WTC11 (cell line): ENCODE results near the gene LRRC8C. TPM values are rescaled to one million over a fixed set of nuclear protein-coding genes. Genes with fewer than 3 reads are reported as not detected.

Source experiments
- ATAC-seq: fragments of 200-7000 bp; cut with Tn5 transposase; 2 replicates; pipeline ENCODE4 v1.10.0; 2021; ENCODE audit warnings: mild to moderate bottlenecking, moderate library complexity
- CTCF ChIA-PET: fragments of 300-600 bp; sonication (Branson Sonifier 250); formaldehyde crosslinking; loops from one replicate; lab custom pipeline; 2021; ENCODE audit warnings: antibody characterized with exemption; lab: Charles Lee
- POLR2A ChIA-PET: fragments of 350-600 bp; sonication (Branson Sonifier 250); formaldehyde crosslinking; loops from one replicate; lab custom pipeline; 2021; ENCODE audit warnings: antibody characterized with exemption; lab: Charles Lee
- DNase-seq: peaks from one replicate; pipeline ENCODE4 v3.0.0; 2021; ENCODE audit warnings: low spot score
- H3K27ac Mint-ChIP-seq: 2 replicates; pipeline ENCODE4 v1.8.0; 2021; ENCODE audit warnings: mixed read lengths
- H3K27me3 Mint-ChIP-seq: 2 replicates; pipeline ENCODE4 v1.8.0; 2021; ENCODE audit warnings: low read depth, mild to moderate bottlenecking, moderate library complexity, mixed read lengths
- H3K36me3 Mint-ChIP-seq: 2 replicates; pipeline ENCODE4 v1.8.0; 2021; ENCODE audit warnings: mixed read lengths
- H3K4me1 Mint-ChIP-seq: 2 replicates; pipeline ENCODE4 v1.8.0; 2022; ENCODE audit warnings: mixed read lengths
- H3K4me3 Mint-ChIP-seq: 2 replicates; pipeline ENCODE4 v1.8.0; 2021; ENCODE audit warnings: mild to moderate bottlenecking, moderate library complexity, mixed read lengths
- H3K9me3 Mint-ChIP-seq: 2 replicates; pipeline ENCODE4 v1.8.0; 2021; ENCODE audit warnings: mixed read lengths
- ETV6 ChIP-seq: sonication (generic); formaldehyde crosslinking; IDR thresholded peaks from 2 replicates; pipeline ENCODE4 v1.8.1; 2022; ENCODE audit warnings: mild to moderate bottlenecking, missing genetic modification reagents
- GTF2I ChIP-seq: fragments of 250-450 bp; sonication (Bioruptor Pico); conservative IDR thresholded peaks from 2 replicates; pipeline ENCODE4 v1.4.0; 2021; ENCODE audit warnings: mild to moderate bottlenecking
- MXD4 ChIP-seq: fragments of 250-450 bp; sonication (Bioruptor Pico); IDR thresholded peaks from 2 replicates; pipeline ENCODE4 v1.8.0; 2021; ENCODE audit warnings: mild to moderate bottlenecking, moderate library complexity, borderline replicate concordance
- RELA ChIP-seq: sonication (generic); formaldehyde crosslinking; IDR thresholded peaks from 2 replicates; pipeline ENCODE4 v1.8.1; 2022; ENCODE audit warnings: missing genetic modification reagents, mild to moderate bottlenecking, borderline replicate concordance
- TEAD4 ChIP-seq: sonication (generic); formaldehyde crosslinking; IDR thresholded peaks from 2 replicates; pipeline ENCODE4 v1.8.0; 2022; ENCODE audit warnings: mild to moderate bottlenecking, missing genetic modification reagents
- ZNF138 ChIP-seq: sonication (generic); formaldehyde crosslinking; conservative IDR thresholded peaks from 2 replicates; pipeline ENCODE4 v1.8.1; 2022; ENCODE audit warnings: mild to moderate bottlenecking, moderate library complexity, missing genetic modification reagents
- ZNF263 ChIP-seq: sonication (generic); formaldehyde crosslinking; IDR thresholded peaks from 2 replicates; pipeline ENCODE4 v1.8.1; 2022; ENCODE audit warnings: low read depth, mild to moderate bottlenecking, moderate library complexity, missing genetic modification reagents
- ZNF416 ChIP-seq: fragments of 250-450 bp; sonication (Bioruptor Pico); IDR thresholded peaks from 2 replicates; pipeline ENCODE4 v1.9.0; 2021; ENCODE audit warnings: mild to moderate bottlenecking, inconsistent platforms
- total RNA-seq: library from RNA; stranded (reverse); gene quantifications from 3 replicates; pipeline ENCODE4 v1.2.3, GENCODE V29; 2021
- TF ChIP-seq, protein P1 (sequence below): fragments of 250-450 bp; sonication (Bioruptor Pico); IDR thresholded peaks from 2 replicates; pipeline ENCODE4 v1.8.0; 2021; ENCODE audit warnings: mild to moderate bottlenecking
- TF ChIP-seq, protein P2 (sequence below): sonication (generic); formaldehyde crosslinking; IDR thresholded peaks from 2 replicates; pipeline ENCODE4 v1.8.0; 2023; ENCODE audit warnings: mild to moderate bottlenecking, missing genetic modification reagents
- TF ChIP-seq, protein P3 (sequence below): sonication (generic); formaldehyde crosslinking; IDR thresholded peaks from 2 replicates; pipeline ENCODE4 v1.8.1; 2022; ENCODE audit warnings: low read depth, missing genetic modification reagents, borderline replicate concordance
- TF ChIP-seq, protein P4 (sequence below): sonication (generic); formaldehyde crosslinking; IDR thresholded peaks from 2 replicates; pipeline ENCODE4 v1.8.0; 2022; ENCODE audit warnings: mild to moderate bottlenecking, missing genetic modification reagents
- TF ChIP-seq, protein P5 (sequence below): sonication (generic); formaldehyde crosslinking; IDR thresholded peaks from 2 replicates; pipeline ENCODE4 v1.8.1; 2023; ENCODE audit warnings: mild to moderate bottlenecking, missing genetic modification reagents
- TF ChIP-seq, protein P6 (sequence below): fragments of 250-450 bp; sonication (Bioruptor Pico); IDR thresholded peaks from 2 replicates; pipeline ENCODE4 v1.9.0; 2021; ENCODE audit warnings: moderate library complexity, mild to moderate bottlenecking, inconsistent platforms, borderline replicate concordance
- TF ChIP-seq, protein P7 (sequence below): sonication (generic); formaldehyde crosslinking; IDR thresholded peaks from 2 replicates; pipeline ENCODE4 v1.8.0; 2022; ENCODE audit warnings: mild to moderate bottlenecking, missing genetic modification reagents

LRRC8C gene
- total RNA-seq, 1 experiment from 2014 or later = 1.8 TPM

DNA sequence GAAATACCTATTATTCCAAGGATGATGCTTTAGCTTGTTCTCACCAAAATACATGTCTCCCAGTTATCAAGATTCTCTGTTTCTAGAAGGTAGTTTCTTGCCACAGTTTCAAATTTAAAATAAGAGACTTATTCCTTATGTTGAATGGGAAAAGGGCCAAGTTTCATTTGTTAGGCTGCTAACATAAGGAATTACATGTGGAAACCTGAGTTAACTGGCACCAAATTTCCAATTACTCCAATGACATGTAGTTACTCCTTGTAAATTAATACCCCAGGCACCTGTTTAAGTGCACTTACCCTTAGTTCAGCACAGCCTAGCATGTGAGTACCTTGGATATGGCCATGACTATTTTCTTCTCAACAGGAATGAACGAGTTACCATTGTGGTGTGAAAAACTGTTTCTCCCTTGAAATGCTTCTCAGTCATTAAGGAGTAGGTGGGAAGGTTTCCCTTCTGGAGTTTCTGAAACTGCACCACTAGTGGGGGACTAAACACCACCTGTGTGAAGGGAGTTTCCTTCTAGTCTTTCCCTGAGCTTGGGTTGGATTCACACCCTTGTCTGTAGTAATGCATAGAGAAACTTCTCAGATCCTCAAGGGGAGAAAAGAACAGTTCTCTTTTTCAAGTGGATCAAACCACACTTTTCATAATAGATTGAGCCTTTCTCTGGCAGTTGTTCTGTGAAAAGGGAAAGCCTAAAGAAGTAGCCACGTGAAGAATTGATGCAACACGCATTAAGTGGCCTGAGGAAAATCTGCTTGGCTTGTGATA, 32.3 kb upstream of the LRRC8C start (continued):
- TF ChIP-seq, protein P1, sequence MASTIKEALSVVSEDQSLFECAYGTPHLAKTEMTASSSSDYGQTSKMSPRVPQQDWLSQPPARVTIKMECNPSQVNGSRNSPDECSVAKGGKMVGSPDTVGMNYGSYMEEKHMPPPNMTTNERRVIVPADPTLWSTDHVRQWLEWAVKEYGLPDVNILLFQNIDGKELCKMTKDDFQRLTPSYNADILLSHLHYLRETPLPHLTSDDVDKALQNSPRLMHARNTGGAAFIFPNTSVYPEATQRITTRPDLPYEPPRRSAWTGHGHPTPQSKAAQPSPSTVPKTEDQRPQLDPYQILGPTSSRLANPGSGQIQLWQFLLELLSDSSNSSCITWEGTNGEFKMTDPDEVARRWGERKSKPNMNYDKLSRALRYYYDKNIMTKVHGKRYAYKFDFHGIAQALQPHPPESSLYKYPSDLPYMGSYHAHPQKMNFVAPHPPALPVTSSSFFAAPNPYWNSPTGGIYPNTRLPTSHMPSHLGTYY (CRISPR knock-in tag) = no peak
- TF ChIP-seq, protein P2, sequence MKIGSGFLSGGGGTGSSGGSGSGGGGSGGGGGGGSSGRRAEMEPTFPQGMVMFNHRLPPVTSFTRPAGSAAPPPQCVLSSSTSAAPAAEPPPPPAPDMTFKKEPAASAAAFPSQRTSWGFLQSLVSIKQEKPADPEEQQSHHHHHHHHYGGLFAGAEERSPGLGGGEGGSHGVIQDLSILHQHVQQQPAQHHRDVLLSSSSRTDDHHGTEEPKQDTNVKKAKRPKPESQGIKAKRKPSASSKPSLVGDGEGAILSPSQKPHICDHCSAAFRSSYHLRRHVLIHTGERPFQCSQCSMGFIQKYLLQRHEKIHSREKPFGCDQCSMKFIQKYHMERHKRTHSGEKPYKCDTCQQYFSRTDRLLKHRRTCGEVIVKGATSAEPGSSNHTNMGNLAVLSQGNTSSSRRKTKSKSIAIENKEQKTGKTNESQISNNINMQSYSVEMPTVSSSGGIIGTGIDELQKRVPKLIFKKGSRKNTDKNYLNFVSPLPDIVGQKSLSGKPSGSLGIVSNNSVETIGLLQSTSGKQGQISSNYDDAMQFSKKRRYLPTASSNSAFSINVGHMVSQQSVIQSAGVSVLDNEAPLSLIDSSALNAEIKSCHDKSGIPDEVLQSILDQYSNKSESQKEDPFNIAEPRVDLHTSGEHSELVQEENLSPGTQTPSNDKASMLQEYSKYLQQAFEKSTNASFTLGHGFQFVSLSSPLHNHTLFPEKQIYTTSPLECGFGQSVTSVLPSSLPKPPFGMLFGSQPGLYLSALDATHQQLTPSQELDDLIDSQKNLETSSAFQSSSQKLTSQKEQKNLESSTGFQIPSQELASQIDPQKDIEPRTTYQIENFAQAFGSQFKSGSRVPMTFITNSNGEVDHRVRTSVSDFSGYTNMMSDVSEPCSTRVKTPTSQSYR (CRISPR knock-in tag) = no peak

DNA sequence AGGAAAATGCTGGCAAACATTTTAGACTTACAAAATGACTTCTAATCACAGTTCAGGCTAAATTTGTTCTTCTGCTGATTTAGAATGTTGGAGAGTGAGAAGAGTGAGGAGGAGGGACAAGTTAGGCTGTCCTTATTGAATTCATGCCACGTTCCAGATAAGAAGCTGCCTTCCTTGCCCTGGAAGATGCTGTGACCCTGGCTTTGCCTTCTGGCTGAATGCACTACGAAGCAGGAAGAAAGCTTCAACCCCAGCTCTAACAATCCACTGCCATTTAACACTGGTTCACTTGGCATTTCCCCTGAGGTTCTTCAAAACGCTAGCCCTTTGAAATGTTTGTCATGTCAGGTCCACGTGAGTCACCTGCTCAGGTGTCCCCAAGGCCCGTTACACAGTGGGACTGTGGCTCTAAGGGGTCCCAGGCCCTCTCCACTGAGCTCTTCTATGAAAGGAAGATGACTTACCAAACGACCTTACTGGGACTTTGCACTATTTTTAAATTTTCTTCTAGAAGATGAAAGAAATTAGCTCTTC, 30.0 kb upstream of the LRRC8C start:
- ATAC-seq (no peak), DNase-seq (no peak)
- ChIA-PET POLR2A (no interaction called here), CTCF (interaction anchor here (5.1 kb wide), 1 partner anchor 160 kb away, joined by 22 read pairs; no protein-coding TSS in a partner anchor)
- H3K27me3 Mint-ChIP-seq = no peaks in the 10 kb centered on the region
- no peak overlapping the region for H3K27ac Mint-ChIP-seq
- no peaks in the 10 kb centered on the region; the same call in 1 of the 2 replicates for H3K36me3 Mint-ChIP-seq
- TF ChIP-seq TEAD4 (no peak), MXD4 (CRISPR knock-in tag) (no peak), ZNF263 (no peak)
- TF ChIP-seq, protein P3, sequence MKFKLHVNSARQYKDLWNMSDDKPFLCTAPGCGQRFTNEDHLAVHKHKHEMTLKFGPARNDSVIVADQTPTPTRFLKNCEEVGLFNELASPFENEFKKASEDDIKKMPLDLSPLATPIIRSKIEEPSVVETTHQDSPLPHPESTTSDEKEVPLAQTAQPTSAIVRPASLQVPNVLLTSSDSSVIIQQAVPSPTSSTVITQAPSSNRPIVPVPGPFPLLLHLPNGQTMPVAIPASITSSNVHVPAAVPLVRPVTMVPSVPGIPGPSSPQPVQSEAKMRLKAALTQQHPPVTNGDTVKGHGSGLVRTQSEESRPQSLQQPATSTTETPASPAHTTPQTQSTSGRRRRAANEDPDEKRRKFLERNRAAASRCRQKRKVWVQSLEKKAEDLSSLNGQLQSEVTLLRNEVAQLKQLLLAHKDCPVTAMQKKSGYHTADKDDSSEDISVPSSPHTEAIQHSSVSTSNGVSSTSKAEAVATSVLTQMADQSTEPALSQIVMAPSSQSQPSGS (CRISPR knock-in tag) = no peak
- H3K4me1 Mint-ChIP-seq = peaks cover 26% of the 10 kb centered on the region
- no peaks in the 10 kb centered on the region for H3K9me3 Mint-ChIP-seq
- H3K4me3 Mint-ChIP-seq = no peak overlapping the region

DNA sequence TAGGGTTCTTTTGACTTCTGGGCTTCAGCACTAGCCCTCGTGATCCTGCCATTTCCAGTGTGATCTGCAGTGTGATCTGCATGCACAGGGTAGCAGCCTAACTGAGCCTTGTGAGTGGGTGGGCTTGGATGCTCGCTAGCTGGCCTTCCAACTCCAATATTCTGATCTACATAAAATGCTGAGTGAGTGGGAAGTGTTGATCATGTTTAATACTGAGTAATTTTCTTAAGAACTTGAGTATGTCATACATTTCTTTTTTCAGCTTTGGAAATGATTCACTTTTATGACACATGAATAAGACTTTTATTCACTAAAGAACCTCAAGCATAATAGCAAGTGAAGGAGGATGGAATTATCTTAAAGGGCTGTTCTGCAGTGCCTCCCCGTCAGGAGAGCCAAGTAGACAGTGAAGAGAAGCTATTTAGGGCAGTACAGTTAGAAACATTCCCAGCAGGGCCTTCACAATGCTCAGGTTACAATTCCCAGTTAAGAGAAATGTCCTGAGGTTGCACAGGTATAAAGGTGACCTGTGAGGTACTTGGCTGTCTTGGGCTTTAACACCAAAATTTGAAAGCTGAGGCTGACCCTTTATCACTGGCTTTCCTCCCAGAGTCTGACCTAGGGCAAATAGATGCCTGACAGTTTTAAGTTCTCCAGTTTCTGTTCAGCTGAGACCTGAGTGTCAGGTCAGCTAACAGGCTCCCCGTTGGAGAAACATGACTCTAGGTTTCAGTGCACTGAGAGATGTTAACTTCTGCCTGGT, 29.1 kb upstream of the LRRC8C start:
- Mint-ChIP-seq H3K9me3 (no peaks in the 10 kb centered on the region), H3K4me3 (no peak overlapping the region), H3K27ac (no peak overlapping the region), H3K4me1 (peaks cover 17% of the 10 kb centered on the region), H3K27me3 (no peaks in the 10 kb centered on the region), H3K36me3 (no peaks in the 10 kb centered on the region; the same call in 1 of the 2 replicates)
- ATAC-seq (no peak), DNase-seq (no peak)
- POLR2A ChIA-PET = interaction anchor here (0.6 kb wide), 1 partner anchor 17 kb away, joined by 11 read pairs; no protein-coding TSS in a partner anchor
- no peak for TF ChIP-seq RELA (CRISPR knock-in tag)
- CTCF ChIA-PET = interaction anchor here (0.6 to 5.1 kb wide), 4 partner anchors 14 to 160 kb away, joined by 3 to 22 read pairs (median 4); no protein-coding TSS in a partner anchor

DNA sequence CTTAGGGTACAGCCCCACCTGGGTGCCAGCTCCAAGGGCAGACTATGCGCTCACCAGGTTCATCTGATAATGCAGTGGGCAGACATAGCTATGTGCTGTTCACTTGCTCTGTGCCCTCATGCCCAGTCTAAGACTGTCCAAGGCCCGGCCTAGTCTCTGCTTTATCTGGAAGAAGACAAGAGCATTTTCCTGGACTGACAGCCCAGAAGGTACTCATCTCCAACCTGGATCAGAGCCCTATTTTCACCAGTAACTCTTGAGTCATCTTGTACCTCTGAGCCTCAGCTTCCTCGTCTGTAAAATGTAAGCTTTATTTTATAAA, 28.5 kb upstream of the LRRC8C start:
- POLR2A ChIA-PET = interaction anchor here (0.6 kb wide), 1 partner anchor 17 kb away, joined by 11 read pairs; no protein-coding TSS in a partner anchor
- H3K9me3 Mint-ChIP-seq = no peaks in the 10 kb centered on the region
- H3K36me3 Mint-ChIP-seq = no peaks in the 10 kb centered on the region; the same call in 1 of the 2 replicates
- H3K27ac Mint-ChIP-seq = no peak overlapping the region
- no peaks in the 10 kb centered on the region for H3K27me3 Mint-ChIP-seq
- DNase-seq = no peak
- peaks cover 11% of the 10 kb centered on the region for H3K4me1 Mint-ChIP-seq
- H3K4me3 Mint-ChIP-seq = no peak overlapping the region
- CTCF ChIA-PET = interaction anchor here (0.6 to 1.4 kb wide), 4 partner anchors 15 to 159 kb away, joined by 3 to 4 read pairs (median 3); no protein-coding TSS in a partner anchor
- no peak for ATAC-seq
- no peak for TF ChIP-seq ETV6 (CRISPR knock-in tag)
- no peak for TF ChIP-seq MXD4 (CRISPR knock-in tag)
- TF ChIP-seq, protein P4, sequence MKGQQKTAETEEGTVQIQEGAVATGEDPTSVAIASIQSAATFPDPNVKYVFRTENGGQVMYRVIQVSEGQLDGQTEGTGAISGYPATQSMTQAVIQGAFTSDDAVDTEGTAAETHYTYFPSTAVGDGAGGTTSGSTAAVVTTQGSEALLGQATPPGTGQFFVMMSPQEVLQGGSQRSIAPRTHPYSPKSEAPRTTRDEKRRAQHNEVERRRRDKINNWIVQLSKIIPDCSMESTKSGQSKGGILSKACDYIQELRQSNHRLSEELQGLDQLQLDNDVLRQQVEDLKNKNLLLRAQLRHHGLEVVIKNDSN (CRISPR knock-in tag) = no peak
- no peak for TF ChIP-seq ZNF416 (CRISPR knock-in tag)
- TF ChIP-seq, protein P5, sequence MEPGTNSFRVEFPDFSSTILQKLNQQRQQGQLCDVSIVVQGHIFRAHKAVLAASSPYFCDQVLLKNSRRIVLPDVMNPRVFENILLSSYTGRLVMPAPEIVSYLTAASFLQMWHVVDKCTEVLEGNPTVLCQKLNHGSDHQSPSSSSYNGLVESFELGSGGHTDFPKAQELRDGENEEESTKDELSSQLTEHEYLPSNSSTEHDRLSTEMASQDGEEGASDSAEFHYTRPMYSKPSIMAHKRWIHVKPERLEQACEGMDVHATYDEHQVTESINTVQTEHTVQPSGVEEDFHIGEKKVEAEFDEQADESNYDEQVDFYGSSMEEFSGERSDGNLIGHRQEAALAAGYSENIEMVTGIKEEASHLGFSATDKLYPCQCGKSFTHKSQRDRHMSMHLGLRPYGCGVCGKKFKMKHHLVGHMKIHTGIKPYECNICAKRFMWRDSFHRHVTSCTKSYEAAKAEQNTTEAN (CRISPR knock-in tag) = no peak
- no peak for TF ChIP-seq RELA (CRISPR knock-in tag)
- no peak for TF ChIP-seq GTF2I (CRISPR knock-in tag)
- TF ChIP-seq, protein P6, sequence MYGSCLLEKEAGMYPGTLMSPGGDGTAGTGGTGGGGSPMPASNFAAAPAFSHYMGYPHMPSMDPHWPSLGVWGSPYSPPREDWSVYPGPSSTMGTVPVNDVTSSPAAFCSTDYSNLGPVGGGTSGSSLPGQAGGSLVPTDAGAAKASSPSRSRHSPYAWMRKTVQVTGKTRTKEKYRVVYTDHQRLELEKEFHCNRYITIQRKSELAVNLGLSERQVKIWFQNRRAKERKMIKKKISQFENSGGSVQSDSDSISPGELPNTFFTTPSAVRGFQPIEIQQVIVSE (CRISPR knock-in tag) = no peak
- TF ChIP-seq, protein P7, sequence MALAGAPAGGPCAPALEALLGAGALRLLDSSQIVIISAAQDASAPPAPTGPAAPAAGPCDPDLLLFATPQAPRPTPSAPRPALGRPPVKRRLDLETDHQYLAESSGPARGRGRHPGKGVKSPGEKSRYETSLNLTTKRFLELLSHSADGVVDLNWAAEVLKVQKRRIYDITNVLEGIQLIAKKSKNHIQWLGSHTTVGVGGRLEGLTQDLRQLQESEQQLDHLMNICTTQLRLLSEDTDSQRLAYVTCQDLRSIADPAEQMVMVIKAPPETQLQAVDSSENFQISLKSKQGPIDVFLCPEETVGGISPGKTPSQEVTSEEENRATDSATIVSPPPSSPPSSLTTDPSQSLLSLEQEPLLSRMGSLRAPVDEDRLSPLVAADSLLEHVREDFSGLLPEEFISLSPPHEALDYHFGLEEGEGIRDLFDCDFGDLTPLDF (CRISPR knock-in tag) = no peak
- no peak for TF ChIP-seq ZNF138 (CRISPR knock-in tag)
